SKM-1 (cell line): Measurements from ENCODE around the gene PRR11.
A peak's percentile ranks its signal among the peaks of the same experiment; 100 is the strongest.
"Not testable (repeated sequence)": the region's sequence is repeated elsewhere in the genome, so short reads cannot be mapped to it uniquely, and the experiment has no call there.

Source experiments
- DNase-seq: peaks from one replicate; lab custom pipeline; 2025; ENCODE audit not compliant: unreplicated experiment; lab: John Stamatoyannopoulos, UW

Gene PRR11

GRCh38 chr17:59219370-59219769, 63.8 kb downstream of the PRR11 start:
- DNase-seq: no peak

DNA sequence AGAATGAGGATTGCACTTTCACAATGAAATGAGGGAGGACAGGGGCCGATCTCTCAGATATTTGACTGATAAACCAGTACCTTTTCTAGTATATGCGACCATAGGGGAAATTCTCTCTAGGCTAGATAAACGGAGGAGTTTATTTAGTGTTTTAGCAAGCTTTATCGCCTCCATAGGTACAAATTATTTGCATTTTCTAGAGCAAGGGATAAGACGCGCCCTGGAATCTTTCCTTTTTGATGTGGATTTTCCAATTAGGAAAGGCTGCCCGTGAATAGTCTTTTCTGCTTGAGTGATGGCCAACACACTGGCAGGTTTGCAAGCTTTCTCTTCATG, 64.4 kb downstream of the PRR11 start:
- DNase-seq: no peak

- DNase-seq: peak; percentile 90
Measured at GRCh38 chr17:59220328-59221158, 65.0 kb downstream of the PRR11 start, which contains the start of gene GDPD1. TSS of gene GDPD1 (plus strand) at chr17:59220511. CDS start at chr17:59220610, 99 bp downstream.

GRCh38 chr17:59221159-59221847, 65.8 kb downstream of the PRR11 start:
- no peak for DNase-seq

- no peak for DNase-seq
Measured at GRCh38 chr17:59223813-59224212, 68.3 kb downstream of the PRR11 start.

DNA sequence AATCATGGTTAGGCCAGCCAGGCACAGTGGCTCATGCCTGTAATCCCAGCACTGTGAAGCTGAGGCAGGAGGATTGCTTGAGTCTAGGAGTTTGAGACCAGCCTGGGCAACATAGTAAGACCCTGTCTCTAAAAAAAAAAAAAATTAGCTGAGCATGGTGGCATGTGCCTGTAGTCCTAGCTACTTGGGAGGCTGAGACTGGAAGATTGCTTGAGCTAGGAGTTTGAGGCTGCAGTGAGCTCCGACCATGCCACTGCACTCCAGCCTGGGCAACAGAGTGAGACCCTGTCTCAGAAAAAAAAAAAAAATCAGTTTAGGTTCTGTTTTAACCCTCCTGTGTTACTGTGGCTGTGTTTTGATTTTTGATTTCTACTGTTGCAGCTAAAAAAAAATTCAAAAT, 73.0 kb downstream of the PRR11 start:
- not testable (repeated sequence) for DNase-seq

DNA sequence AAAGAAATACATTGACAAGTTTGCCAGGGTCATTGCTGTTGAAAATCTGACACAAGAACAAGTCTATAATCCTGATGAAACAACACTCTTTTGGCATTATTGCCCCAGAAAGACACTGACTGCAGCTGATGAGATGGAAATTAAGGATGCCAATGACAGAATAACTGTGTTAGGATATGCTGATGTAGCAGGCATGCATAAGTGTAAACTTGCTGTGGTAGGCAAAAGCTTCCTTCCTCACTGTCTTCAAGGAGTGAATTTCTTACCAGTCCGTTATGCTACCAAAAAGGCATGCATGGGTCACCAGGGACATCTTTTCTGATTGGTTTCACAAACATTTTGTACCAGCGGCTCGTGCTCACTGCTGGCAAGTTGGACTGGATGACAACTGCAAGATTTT, 75.2 kb downstream of the PRR11 start:
- DNase-seq: no peak

DNA sequence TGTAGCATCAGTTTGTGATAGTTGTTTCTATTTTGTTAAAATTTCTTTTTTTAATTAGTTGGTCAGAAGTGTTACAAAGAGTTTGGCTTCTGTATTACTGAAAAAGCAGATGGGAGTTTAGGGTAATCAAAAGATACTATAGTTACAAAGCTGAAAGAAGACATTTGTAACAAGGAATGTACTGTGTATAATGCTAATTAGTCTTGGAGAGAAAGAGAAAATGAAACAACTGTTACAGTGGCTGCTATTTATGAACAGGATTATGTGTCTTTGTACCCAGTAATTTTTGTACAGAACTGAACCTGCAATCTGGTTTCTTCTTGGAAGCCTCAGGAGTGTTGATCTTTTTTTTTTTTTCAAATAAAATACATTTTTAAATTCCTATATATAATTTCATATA, 79.1 kb downstream of the PRR11 start:
- DNase-seq: no peak

DNA sequence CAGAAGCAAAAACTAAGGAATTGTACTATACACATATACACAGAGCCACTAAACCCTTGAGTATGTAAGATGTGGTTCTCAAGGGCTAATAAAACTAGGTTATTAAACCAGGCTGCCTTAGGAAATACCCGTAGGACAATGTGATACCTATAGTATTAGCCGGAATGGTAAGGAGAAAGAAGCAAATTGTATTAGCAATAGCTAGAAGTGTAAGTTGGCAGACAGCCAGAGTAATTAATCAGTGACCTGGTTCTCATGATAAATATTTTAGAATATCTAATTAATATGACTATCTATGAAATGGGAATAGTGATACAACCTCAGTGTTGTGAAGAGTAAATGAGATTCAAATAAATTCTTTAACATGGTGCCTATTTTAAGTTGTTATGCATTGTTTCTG, 83.4 kb downstream of the PRR11 start:
- DNase-seq: no peak

DNA sequence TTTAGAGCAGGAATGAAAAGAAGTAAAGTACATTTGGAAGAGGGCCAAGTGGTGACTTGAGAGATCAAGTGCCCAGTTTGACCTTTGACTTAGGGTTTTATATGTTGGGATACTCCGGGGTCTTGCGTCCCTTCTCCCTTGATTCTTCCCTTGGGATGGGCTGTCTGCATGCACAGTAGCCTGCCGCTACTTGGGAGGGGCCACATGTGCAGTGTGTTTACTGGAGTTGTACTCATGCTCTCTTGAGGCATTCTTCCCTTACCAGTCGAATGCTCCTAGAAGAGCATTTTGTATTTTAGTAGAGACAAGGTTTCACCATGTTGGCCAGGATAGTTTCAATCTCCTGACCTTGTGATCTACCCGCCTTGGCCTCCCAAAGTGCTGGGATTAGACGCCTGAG, 88.5 kb downstream of the PRR11 start:
- no peak for DNase-seq
